ENCODE results near the gene PHACTR4.
"Not testable (repeated sequence)": the region's sequence is repeated elsewhere in the genome, so short reads cannot be mapped to it uniquely, and the experiment has no call there.

The PHACTR4 gene

DNA sequence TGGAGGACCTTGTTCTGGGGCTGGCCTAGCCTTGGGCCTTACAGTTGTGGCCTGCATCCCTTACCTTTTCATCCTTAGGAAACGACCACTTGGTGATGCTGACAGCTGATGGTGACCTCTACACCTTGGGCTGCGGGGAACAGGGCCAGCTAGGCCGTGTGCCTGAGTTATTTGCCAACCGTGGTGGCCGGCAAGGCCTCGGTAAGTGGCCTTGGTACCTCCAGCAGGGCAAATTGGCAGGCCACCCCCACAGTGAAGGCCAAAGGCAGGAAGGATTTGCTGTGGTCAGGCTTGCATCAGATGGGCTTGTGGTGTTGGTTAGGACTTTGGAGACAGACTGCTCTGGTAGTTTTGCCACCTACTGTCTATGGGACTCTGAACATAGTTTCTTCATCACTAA is 165.6 kb downstream of the PHACTR4 start:
- DNase-seq = no peak

GRCh38 chr1:28537457-28538199 is 168.1 kb downstream of the PHACTR4 start:
- DNase-seq = no peak

- no peak for DNase-seq
Measured at GRCh38 chr1:28538286-28538685, 168.7 kb downstream of the PHACTR4 start.

GRCh38 chr1:28540651-28541050 is 171.1 kb downstream of the PHACTR4 start:
- DNase-seq = no peak

GRCh38 chr1:28541414-28542015 is 172.0 kb downstream of the PHACTR4 start:
- not testable (repeated sequence) for DNase-seq

- no peak for DNase-seq
Measured at GRCh38 chr1:28545246-28545628, 175.7 kb downstream of the PHACTR4 start.

DNA sequence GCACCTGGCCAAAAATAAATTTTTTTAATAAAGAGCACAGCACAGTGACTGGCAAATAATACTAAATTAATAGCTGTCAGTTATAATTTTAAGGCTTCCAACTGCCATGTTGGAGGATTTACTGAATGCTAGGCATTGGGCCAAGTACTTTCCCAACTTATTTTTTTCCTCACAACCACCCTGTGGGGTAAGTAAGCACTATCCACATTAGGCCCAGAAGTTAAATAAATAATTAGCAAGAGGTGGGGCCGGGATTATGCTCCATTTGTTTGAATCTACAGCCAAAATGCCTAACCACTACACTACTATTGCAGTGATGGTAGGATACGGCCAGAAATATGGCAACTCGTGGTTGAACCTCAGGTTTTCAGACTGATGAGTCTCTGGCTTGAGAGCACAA is 178.8 kb downstream of the PHACTR4 start:
- no peak for DNase-seq

Measured in activated CD4-positive, alpha-beta T cell treated with anti-CD3 and anti-CD28 coated beads, Interleukin-2, amount 50 U/mL, for 4 hours (primary cell).